GM19099 (cell line): ENCODE data around the gene SLC24A3.

Experiments used
- POLR2A ChIP-seq: IDR thresholded peaks from 3 replicates; pipeline ENCODE4 v1.6.1; 2011; ENCODE audit warnings: low read depth; ENCODE audit not compliant: insufficient read length; ENCODE audit errors: extremely low read depth

SLC24A3 gene

DNA sequence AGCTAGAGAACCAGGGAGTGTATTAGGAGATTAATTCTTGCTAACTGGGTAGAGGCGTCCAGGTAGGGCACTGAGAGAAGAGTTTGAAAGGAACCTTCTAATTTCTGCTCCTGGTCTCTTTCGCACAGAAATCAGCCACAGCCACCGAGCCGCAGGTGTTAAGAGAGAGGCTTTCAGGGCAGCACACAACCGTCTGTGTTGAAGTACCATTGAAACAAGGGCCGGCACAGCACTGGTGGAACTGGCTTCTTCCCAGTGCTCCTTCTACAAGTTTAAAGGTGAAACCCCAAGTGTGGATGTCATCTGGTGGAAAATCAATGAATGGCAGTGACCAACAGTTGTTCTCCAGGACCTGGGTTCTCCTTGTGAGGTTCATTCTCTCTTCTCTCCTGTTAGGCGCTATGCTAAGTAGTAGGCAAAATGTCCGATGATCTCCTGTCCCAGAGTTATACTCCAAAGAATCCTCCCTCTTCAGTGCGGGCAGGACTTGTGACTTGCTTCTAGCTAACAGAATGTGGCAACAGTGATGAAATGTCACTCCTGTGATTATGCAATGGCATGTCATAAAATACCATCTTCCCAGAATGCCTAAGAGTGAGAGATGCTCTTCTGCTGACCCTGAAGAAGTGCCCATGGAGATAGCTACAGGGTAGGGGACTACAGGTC, 530.7 kb downstream of the SLC24A3 start:
- TF ChIP-seq POLR2A = no peak

DNA sequence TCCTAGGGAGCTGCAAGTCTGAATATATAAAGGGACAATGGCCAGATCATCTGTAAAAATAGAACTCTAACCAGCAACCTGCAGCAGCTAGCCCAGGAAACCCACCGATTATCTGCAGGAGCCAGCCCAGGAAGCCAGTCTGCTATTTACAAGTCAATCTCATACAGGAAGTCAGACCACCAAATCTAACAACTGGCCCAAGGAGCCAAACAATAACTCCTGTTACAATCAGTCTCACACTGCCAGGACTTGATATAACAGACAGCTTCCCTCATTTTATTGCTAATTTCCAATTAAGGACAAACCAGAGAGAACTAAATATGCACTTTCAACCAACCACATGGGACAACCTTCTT, 531.2 kb downstream of the SLC24A3 start:
- TF ChIP-seq POLR2A = no peak

DNA sequence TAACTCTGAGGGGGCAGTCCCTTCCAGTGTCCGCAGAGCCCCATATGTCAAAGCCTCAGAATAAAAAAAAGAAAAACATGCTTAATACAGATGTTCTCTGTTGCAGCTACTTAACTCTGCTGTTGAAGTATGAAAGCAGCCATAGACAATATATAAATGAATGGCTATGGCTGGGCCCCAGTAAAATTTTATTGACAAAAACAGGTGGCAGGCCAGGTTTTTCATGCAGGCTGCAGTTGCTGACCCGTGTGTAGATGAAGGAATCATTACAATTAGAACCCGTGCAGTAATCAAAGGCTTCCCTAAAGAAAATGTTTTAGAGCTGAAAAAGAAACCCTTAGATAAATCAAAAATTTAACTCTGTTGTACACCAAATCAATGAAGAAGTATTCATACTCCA, 532.7 kb downstream of the SLC24A3 start:
- no peak for TF ChIP-seq POLR2A

DNA sequence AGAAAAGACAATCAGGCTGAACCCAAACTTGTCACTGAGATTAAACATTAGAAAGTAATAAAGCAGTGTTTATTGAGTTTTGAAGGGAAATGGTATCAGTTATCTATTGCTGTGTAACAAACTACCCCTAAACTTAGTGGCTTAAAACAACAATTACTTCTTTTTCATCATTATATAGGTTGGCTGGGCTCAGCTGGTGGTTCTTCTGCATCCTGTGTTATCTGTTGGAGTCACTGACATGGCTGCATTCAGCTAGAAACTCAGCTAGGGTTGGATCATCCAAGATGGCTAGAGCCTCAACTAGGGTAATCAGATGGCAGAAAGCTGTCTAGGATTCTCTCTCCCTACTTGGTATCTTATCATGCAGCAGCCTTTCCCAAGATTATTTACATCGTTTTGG, 533.1 kb downstream of the SLC24A3 start:
- no peak for TF ChIP-seq POLR2A

DNA sequence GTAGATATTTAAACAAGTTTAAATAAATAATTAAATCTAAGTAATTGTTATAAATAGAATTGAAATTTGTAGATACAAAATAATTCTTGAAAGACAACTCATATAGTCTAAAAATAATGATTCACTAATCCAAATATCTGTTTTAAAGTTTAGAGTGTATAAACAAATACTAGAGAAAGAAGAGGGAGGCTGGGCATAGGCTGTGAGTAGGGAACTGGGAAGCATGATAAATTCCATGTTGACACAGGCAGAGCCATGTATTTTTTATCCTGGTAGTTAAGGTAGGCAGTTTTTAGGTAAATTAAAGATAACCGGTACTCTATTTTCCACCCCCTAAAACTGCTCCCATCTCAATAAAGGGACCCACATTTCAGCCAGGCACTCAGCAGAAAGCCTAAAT, 534.0 kb downstream of the SLC24A3 start:
- TF ChIP-seq POLR2A = no peak

DNA sequence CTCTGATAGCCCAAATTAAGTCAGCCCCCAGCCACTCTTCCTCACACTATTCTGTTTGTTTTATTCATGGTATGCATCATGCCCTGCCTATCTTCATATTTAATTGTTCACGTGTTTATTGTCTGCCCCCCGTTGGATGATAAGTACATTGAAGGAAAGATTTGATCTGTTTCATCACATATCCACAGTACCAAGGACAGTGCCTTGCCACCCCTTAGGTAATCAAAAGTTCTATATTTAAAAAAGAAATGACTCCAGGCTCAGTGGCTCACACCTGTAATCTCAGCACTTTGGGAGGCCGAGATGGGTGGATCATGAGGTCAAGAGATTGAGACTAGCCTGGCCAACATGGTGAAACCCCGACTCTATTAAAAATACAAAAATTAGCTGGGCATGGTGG, 535.5 kb downstream of the SLC24A3 start:
- no peak for TF ChIP-seq POLR2A

DNA sequence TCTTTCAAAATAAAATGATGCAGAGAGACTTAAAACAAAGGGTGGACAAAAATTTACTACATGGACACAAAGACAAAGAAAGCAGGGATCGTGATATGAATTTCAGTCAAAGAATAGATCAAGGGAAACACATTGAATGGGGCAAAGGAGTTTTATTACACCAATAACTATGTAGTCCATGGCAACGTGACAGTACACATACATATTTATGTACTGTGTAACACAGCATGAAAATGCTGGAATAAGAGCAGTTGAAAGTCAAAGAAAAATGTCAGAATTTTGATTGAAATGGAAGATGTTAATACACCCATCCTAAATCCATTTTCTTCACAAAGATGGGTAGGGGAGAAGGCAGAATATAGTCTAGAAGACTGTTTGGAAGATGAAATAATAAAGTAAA, 536.2 kb downstream of the SLC24A3 start:
- TF ChIP-seq POLR2A = no peak

DNA sequence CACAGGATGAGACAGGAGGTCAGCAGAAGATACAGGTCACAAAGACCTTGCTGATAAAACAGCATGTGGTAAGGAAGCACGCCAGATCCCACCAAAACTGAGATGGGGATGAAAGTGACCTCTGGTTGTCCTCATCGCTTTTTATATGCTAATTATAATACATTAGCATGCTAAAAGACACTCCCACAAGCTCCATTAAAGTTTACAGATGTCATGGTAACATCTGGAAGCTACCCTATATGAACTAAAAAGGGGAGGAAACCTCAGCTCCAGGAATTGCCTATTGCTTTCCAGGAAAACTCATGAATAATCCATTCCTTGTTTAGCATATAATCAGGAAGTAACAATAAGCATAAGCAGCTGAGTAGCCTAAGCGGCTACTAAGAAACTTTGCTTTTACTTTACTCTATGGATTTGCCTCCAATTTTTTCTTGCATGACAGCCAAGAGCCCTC, 537.2 kb downstream of the SLC24A3 start:
- no peak for TF ChIP-seq POLR2A

DNA sequence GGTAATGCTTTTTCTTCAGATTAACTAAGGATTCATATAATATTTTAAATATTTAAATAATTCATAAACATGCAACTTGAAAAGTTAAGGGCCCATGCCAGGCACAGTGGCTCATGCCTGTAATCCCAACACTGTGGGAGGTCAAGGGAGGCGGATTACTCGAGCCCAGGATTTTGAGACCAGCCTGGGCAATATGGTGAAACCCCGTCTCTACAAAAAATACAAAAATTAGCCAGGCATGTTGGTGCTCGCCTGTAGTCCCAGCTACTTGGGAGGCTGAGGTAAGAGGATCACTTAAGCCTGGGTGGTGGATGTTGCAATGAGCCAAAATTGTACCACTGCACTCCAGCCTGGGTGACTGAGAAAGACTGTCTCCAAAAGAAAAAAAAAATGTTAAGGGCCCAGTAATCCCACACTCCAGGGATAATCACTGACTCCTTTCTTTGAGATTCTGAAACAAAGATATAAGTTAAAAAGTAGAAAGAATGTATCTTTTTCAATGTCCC, 537.7 kb downstream of the SLC24A3 start:
- no peak for TF ChIP-seq POLR2A

DNA sequence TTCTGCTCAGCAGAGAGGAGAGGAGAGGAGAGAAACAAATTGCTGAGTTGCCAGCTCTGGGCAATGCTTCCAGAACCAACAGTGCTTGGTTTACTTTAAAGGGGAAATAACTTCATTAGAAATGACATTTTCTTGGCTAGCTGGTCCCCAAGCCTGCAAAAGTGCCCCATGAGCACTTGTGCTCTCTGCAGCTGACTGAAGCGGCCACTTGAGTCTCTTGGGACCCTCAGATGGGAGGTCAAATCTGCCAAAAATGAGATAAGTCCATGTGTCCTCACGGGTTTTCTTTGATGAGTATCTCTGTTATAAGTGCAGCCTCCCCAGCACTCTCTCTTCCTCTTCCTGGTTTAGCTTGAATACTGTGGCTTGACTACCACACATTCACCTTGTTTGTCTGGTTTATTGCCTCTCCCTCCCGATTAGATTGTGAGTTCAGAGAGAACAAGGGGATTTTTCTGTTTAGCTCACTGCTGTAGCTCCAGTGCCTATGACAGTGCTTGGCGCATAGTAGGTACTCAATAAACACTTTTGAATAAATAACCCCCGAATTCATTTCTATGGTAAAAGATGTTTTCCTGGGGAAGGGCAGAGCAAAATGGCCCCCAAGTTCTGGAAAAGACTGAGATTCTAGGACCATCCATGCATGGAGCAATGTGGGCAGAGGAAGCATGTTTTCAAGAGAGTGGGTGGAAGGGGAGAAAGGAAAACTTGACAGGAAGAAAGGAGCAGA, 538.6 kb downstream of the SLC24A3 start:
- no peak for TF ChIP-seq POLR2A

DNA sequence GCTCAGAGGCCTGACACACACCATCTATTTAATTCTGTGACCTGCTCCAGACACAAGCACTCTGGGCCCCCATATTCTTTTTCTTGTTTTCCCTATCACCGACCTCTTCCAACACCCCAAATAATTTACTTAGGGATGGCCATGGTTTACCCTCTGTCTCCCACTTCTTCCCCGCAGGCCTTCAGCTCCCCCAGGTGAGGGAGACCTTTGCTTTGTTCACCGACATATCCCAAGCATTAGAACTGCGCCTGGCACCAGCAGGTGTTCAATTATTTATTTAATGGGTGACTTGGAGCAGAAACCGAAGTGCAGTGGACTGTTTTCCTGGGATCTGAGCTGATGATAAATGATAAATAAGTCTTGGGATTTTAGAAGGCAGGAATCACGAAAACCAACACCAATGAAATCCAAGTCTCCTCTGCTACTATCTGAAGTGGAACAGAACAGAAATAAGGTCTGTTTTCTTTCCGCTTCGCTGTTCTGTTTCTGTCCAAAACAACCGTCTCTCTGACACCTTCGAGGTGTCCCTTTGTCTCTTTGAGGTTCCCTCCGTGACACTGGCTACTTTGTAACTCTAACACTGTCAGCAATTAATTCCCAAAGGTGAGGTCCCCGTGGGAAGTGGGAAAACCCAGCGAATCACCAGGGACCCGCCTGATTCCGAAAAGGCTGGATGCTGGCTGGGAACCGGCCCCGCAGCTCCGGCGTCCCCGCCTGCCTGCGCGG, 544.5 kb downstream of the SLC24A3 start:
- TF ChIP-seq POLR2A = no peak

DNA sequence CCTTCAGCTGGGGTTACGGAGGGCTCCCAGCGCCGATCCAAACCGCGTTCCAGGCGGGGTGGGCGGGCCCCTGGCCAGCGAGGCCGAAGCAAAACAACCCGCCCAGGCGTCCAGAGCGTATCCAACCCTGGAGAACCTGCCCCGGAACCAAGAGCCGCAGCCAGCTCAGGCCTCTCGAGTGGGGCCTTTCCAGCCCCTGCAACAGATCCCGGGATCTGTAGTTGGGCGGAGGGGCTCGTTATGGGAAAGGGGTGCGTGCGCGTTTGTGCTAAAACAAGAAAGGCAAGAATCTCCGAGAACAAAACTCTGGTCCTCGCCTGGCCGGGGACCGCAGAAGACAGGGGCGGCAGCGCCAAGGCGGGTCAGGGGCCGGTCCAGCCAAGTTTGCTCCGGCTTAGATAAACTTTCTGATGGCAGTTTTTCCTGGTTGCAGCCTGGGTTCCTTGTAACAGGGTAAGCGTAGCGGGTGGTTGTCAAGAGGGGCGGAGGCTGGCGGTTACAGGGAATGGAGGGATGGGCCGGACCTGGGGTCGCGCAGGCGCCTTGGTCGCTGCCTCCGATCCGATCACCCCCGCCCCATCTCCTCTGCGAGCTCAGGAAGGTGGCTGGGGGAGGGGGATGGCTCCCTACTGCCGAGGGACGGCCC, 545.2 kb downstream of the SLC24A3 start:
- TF ChIP-seq POLR2A = no peak

DNA sequence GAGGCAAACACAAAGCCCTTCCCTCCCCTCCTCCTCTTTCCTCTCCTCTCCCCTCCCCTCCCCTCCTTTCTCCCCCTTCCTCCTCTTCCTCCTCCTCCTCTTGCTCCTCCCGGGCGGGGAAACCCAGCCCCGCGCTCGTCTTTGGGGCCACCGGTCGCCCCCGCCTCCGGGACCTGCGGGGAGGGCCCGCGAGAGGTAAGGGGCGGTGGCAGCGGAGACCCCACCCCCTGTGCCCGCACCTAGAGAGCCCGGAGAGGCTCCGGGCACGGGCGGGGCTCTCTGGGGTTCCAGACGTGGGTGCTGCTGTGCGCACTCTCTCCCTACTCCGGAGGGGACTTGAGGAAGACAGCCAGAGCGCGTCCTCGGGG, 545.7 kb downstream of the SLC24A3 start, which contains the start of gene RIN2:
RIN2 (plus strand) TSS at position 126 of the 368 bp plus-strand sequence. CDS start 131,344 bp downstream, outside the sequence.
- no peak for TF ChIP-seq POLR2A

DNA sequence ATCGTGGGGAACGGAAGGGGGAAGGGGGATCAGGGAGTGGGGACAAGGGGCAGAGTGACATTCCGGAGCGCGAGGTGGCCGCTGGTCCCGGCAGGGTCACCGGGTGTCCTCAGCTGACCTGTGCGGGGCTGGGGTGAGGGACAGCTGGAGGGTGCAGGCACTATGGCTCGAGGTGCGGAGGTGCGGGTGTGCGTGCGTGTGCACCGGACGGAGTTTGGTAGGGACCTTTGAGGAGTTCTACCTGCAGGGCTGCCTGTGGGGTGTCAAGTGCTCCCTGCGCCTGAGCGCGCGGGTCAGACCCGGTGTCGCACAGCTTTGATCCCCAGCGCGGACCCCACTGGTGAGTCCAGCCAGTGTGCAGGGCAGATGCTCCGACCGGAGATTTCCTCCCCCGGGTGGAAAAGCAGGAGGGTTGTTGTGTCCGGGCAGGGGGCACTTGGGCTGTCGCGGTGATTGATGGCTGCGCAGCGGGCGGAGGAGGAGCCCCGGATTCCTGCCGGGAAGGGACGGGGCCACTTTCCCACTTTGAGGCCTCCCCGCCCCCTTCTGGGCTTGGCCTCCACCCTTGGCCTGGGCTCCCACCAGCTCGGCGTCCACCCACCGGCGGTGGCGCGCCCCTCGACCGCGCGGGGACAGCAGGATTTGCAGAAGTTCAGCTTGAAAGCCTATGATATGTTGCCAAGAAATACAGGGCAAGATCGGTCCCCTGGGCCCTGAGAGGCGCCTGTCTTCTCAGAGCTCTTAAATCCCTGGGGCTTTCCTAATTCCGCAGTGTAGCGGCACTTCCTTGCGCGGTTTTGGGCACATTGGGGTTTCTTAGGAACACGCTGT, 546.3 kb downstream of the SLC24A3 start:
- TF ChIP-seq POLR2A = no peak
